ENCODE results near the gene DIP2B. TPM values are rescaled to one million over a fixed set of nuclear protein-coding genes. Genes with fewer than 3 reads are reported as not detected.

The DIP2B gene
- total RNA-seq, 1 experiment from 2014 or later: 26.1 TPM

DNA sequence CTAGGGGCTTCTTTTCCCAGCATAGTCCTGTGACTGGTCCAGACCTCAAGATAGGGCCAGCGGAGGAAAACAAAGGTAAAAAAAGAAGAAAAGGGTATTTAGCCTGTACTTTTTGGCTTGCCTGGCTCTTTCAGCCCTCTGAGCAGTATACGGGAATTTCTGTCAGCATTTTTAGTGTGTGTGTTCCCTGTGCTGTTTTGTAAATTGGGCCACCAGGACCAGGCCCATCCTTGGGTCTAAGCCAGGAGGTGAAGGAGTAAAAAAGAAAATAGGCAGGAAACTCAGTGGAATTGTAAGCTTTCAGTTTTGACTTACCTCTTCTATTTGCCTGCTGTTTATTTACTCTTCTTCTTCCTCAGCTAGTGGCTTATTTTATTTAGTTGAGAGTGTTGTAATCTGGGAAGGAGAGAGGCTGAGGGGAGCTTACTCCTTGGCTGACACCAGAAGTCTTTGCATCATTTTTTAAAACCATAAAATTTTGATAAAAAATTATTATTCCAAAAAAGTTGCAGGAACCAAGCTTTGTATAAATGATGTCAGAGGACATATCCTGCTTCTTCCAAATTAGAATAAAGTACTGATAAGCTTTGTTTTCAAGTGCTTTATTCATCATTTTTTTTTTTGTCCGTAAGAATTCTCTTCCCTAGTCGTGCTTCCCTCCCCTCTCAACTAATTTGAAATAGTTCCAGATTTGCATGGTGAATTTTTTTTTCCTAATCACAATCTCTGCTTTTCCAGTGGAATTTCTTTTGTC lies 63.7 kb downstream of the DIP2B start (continued):
- no peak for TF ChIP-seq KAT7 (CRISPR knock-in tag; IDR thresholded peaks at IDR 0.05; ENCODE audit: borderline replicate concordance)
- TF ChIP-seq, protein P1, sequence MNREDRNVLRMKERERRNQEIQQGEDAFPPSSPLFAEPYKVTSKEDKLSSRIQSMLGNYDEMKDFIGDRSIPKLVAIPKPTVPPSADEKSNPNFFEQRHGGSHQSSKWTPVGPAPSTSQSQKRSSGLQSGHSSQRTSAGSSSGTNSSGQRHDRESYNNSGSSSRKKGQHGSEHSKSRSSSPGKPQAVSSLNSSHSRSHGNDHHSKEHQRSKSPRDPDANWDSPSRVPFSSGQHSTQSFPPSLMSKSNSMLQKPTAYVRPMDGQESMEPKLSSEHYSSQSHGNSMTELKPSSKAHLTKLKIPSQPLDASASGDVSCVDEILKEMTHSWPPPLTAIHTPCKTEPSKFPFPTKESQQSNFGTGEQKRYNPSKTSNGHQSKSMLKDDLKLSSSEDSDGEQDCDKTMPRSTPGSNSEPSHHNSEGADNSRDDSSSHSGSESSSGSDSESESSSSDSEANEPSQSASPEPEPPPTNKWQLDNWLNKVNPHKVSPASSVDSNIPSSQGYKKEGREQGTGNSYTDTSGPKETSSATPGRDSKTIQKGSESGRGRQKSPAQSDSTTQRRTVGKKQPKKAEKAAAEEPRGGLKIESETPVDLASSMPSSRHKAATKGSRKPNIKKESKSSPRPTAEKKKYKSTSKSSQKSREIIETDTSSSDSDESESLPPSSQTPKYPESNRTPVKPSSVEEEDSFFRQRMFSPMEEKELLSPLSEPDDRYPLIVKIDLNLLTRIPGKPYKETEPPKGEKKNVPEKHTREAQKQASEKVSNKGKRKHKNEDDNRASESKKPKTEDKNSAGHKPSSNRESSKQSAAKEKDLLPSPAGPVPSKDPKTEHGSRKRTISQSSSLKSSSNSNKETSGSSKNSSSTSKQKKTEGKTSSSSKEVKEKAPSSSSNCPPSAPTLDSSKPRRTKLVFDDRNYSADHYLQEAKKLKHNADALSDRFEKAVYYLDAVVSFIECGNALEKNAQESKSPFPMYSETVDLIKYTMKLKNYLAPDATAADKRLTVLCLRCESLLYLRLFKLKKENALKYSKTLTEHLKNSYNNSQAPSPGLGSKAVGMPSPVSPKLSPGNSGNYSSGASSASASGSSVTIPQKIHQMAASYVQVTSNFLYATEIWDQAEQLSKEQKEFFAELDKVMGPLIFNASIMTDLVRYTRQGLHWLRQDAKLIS (CRISPR knock-in tag; IDR thresholded peaks at IDR 0.05; ENCODE audit: borderline replicate concordance): no peak

DNA sequence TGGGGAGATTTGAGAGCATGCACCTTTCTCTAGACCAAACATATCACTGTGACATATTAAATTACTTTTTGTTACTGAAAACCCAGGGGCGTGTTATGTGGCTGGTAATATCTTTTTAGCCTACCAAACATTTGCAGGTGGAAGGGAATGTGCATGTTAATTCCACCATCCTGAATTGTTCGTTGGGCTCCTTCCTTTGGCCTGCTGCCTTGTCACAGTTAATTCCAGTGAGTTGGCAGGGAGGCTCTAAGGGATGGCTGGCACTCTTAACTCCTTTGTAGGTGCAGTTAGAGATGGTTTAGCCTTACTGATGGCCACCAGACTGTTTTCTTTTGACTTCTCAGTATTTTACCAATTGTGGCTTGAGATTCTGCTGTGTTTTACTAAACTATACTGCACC lies 64.5 kb downstream of the DIP2B start:
- ChIA-PET CTCF (no interaction called here), POLR2A (interaction anchor here (0.6 to 0.8 kb wide), 2 partner anchors 17 to 30 kb away, joined by 3 read pairs; no protein-coding TSS in a partner anchor)
- no peak for TF ChIP-seq ATF1 (CRISPR knock-in tag; IDR thresholded peaks at IDR 0.05)
- no peak for TF ChIP-seq NR2C2 (CRISPR knock-in tag; IDR thresholded peaks at IDR 0.05)
- TF ChIP-seq ZNF416 (CRISPR knock-in tag; IDR thresholded peaks at IDR 0.05): no peak
- no peak for TF ChIP-seq GRHL2 (CRISPR knock-in tag; IDR thresholded peaks at IDR 0.05; ENCODE audit: insufficient replicate concordance, severe bottlenecking)
- TF ChIP-seq, protein P2, sequence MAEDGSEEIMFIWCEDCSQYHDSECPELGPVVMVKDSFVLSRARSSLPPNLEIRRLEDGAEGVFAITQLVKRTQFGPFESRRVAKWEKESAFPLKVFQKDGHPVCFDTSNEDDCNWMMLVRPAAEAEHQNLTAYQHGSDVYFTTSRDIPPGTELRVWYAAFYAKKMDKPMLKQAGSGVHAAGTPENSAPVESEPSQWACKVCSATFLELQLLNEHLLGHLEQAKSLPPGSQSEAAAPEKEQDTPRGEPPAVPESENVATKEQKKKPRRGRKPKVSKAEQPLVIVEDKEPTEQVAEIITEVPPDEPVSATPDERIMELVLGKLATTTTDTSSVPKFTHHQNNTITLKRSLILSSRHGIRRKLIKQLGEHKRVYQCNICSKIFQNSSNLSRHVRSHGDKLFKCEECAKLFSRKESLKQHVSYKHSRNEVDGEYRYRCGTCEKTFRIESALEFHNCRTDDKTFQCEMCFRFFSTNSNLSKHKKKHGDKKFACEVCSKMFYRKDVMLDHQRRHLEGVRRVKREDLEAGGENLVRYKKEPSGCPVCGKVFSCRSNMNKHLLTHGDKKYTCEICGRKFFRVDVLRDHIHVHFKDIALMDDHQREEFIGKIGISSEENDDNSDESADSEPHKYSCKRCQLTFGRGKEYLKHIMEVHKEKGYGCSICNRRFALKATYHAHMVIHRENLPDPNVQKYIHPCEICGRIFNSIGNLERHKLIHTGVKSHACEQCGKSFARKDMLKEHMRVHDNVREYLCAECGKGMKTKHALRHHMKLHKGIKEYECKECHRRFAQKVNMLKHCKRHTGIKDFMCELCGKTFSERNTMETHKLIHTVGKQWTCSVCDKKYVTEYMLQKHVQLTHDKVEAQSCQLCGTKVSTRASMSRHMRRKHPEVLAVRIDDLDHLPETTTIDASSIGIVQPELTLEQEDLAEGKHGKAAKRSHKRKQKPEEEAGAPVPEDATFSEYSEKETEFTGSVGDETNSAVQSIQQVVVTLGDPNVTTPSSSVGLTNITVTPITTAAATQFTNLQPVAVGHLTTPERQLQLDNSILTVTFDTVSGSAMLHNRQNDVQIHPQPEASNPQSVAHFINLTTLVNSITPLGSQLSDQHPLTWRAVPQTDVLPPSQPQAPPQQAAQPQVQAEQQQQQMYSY (CRISPR knock-in tag; IDR thresholded peaks at IDR 0.05): no peak
- TF ChIP-seq MXD4 (CRISPR knock-in tag; IDR thresholded peaks at IDR 0.05; ENCODE audit: borderline replicate concordance): no peak
- TF ChIP-seq, protein P3, sequence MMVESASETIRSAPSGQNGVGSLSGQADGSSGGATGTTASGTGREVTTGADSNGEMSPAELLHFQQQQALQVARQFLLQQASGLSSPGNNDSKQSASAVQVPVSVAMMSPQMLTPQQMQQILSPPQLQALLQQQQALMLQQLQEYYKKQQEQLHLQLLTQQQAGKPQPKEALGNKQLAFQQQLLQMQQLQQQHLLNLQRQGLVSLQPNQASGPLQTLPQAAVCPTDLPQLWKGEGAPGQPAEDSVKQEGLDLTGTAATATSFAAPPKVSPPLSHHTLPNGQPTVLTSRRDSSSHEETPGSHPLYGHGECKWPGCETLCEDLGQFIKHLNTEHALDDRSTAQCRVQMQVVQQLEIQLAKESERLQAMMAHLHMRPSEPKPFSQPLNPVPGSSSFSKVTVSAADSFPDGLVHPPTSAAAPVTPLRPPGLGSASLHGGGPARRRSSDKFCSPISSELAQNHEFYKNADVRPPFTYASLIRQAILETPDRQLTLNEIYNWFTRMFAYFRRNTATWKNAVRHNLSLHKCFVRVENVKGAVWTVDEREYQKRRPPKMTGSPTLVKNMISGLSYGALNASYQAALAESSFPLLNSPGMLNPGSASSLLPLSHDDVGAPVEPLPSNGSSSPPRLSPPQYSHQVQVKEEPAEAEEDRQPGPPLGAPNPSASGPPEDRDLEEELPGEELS (CRISPR knock-in tag; IDR thresholded peaks at IDR 0.05): no peak
- TF ChIP-seq JAZF1 (CRISPR knock-in tag; IDR thresholded peaks at IDR 0.05): no peak
- TF ChIP-seq NFATC4 (CRISPR knock-in tag; IDR thresholded peaks at IDR 0.05): no peak
- no peak for TF ChIP-seq TCF7 (CRISPR knock-in tag; IDR thresholded peaks at IDR 0.05; ENCODE audit: low read depth)
- TF ChIP-seq, protein P4, sequence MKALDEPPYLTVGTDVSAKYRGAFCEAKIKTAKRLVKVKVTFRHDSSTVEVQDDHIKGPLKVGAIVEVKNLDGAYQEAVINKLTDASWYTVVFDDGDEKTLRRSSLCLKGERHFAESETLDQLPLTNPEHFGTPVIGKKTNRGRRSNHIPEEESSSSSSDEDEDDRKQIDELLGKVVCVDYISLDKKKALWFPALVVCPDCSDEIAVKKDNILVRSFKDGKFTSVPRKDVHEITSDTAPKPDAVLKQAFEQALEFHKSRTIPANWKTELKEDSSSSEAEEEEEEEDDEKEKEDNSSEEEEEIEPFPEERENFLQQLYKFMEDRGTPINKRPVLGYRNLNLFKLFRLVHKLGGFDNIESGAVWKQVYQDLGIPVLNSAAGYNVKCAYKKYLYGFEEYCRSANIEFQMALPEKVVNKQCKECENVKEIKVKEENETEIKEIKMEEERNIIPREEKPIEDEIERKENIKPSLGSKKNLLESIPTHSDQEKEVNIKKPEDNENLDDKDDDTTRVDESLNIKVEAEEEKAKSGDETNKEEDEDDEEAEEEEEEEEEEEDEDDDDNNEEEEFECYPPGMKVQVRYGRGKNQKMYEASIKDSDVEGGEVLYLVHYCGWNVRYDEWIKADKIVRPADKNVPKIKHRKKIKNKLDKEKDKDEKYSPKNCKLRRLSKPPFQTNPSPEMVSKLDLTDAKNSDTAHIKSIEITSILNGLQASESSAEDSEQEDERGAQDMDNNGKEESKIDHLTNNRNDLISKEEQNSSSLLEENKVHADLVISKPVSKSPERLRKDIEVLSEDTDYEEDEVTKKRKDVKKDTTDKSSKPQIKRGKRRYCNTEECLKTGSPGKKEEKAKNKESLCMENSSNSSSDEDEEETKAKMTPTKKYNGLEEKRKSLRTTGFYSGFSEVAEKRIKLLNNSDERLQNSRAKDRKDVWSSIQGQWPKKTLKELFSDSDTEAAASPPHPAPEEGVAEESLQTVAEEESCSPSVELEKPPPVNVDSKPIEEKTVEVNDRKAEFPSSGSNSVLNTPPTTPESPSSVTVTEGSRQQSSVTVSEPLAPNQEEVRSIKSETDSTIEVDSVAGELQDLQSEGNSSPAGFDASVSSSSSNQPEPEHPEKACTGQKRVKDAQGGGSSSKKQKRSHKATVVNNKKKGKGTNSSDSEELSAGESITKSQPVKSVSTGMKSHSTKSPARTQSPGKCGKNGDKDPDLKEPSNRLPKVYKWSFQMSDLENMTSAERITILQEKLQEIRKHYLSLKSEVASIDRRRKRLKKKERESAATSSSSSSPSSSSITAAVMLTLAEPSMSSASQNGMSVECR (CRISPR knock-in tag; IDR thresholded peaks at IDR 0.05; ENCODE audit: borderline replicate concordance): no peak
- TF ChIP-seq, protein P5, sequence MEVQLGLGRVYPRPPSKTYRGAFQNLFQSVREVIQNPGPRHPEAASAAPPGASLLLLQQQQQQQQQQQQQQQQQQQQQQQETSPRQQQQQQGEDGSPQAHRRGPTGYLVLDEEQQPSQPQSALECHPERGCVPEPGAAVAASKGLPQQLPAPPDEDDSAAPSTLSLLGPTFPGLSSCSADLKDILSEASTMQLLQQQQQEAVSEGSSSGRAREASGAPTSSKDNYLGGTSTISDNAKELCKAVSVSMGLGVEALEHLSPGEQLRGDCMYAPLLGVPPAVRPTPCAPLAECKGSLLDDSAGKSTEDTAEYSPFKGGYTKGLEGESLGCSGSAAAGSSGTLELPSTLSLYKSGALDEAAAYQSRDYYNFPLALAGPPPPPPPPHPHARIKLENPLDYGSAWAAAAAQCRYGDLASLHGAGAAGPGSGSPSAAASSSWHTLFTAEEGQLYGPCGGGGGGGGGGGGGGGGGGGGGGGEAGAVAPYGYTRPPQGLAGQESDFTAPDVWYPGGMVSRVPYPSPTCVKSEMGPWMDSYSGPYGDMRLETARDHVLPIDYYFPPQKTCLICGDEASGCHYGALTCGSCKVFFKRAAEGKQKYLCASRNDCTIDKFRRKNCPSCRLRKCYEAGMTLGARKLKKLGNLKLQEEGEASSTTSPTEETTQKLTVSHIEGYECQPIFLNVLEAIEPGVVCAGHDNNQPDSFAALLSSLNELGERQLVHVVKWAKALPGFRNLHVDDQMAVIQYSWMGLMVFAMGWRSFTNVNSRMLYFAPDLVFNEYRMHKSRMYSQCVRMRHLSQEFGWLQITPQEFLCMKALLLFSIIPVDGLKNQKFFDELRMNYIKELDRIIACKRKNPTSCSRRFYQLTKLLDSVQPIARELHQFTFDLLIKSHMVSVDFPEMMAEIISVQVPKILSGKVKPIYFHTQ (CRISPR knock-in tag; IDR thresholded peaks at IDR 0.05): no peak
- TF ChIP-seq, protein P6, sequence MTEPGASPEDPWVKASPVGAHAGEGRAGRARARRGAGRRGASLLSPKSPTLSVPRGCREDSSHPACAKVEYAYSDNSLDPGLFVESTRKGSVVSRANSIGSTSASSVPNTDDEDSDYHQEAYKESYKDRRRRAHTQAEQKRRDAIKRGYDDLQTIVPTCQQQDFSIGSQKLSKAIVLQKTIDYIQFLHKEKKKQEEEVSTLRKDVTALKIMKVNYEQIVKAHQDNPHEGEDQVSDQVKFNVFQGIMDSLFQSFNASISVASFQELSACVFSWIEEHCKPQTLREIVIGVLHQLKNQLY (CRISPR knock-in tag; IDR thresholded peaks at IDR 0.05): no peak
- no peak for TF ChIP-seq ZNF232 (CRISPR knock-in tag; IDR thresholded peaks at IDR 0.05)
- Mint-ChIP-seq H3K36me3 (no peaks in the 10 kb centered on the region), H3K4me3 (no peak overlapping the region), H3K4me1 (peaks cover 41% of the 10 kb centered on the region), H3K9me3 (no peaks in the 10 kb centered on the region; the same call in 1 of the 2 replicates), H3K27ac (peak overlapping the region; percentile 40), H3K27me3 (ENCODE audit: low read depth) (no peaks in the 10 kb centered on the region)
- DNase-seq (ENCODE audit: low spot score): no peak
- ATAC-seq: peak; percentile 44; the same call in 1 of the 2 replicates
